ENCODE measurements around the gene ANGPTL8. TPM values are rescaled to one million over a fixed set of nuclear protein-coding genes. Genes with fewer than 3 reads are reported as not detected.

Gene ANGPTL8
- total RNA-seq, 1 experiment from 2014 or later = not detected

GRCh38 chr19:11273296-11273695, 33.9 kb downstream of the ANGPTL8 start:
- peaks cover 7% of the 10 kb centered on the region for H3K36me3 Mint-ChIP-seq
- no peak overlapping the region for H3K4me3 Mint-ChIP-seq
- peaks cover 12% of the 10 kb centered on the region for H3K27me3 Mint-ChIP-seq (ENCODE audit: low read depth)
- no peak for DNase-seq (ENCODE audit: low spot score)
- CTCF ChIA-PET = interaction anchor here (0.6 to 2.0 kb wide), 3 partner anchors 11 to 110 kb away, joined by 3 to 8 read pairs (median 6); partner anchors contain the start of genes DOCK6 and EPOR
- no peak for TF ChIP-seq PREB (CRISPR knock-in tag; IDR thresholded peaks at IDR 0.05; ENCODE audit: borderline replicate concordance)
- TF ChIP-seq FOXP4 (CRISPR knock-in tag; IDR thresholded peaks at IDR 0.05) = no peak
- no peak for TF ChIP-seq AFF4 (CRISPR knock-in tag; IDR thresholded peaks at IDR 0.05; ENCODE audit: borderline replicate concordance)
- no peak for TF ChIP-seq GTF2I (CRISPR knock-in tag; conservative IDR thresholded peaks at IDR 0.05)
- TF ChIP-seq SP1 (CRISPR knock-in tag; conservative IDR thresholded peaks at IDR 0.05) = no peak
- TF ChIP-seq NFYB (CRISPR knock-in tag; conservative IDR thresholded peaks at IDR 0.05; ENCODE audit: low read depth) = no peak
- TF ChIP-seq ZBTB43 (CRISPR knock-in tag; IDR thresholded peaks at IDR 0.05) = no peak
- TF ChIP-seq NR1H2 (CRISPR knock-in tag; IDR thresholded peaks at IDR 0.05) = no peak
- no peak for TF ChIP-seq ZNF232 (CRISPR knock-in tag; IDR thresholded peaks at IDR 0.05)
- no peak for TF ChIP-seq STAT6 (CRISPR knock-in tag; conservative IDR thresholded peaks at IDR 0.05; ENCODE audit: low read depth)
- no peak for TF ChIP-seq PRRX2 (CRISPR knock-in tag; IDR thresholded peaks at IDR 0.05)
- TF ChIP-seq ZNF425 (CRISPR knock-in tag; conservative IDR thresholded peaks at IDR 0.05) = no peak
- no peak for TF ChIP-seq E2F5 (CRISPR knock-in tag; IDR thresholded peaks at IDR 0.05)
- TF ChIP-seq ZBTB21 (CRISPR knock-in tag; IDR thresholded peaks at IDR 0.05; ENCODE audit: borderline replicate concordance) = no peak
- H3K9me3 Mint-ChIP-seq = peaks cover 10% of the 10 kb centered on the region
- ATAC-seq = no peak
- H3K4me1 Mint-ChIP-seq = peaks cover 6% of the 10 kb centered on the region
- no peak overlapping the region for H3K27ac Mint-ChIP-seq
- POLR2A ChIA-PET = no interaction called here
